Esophagus muscularis mucosa (tissue), 4 donors: ENCODE results near the gene MUC21.

Experiments used
- CTCF ChIP-seq, 3 experiments: fragments of 200-600 bp in 2 of 3; fragments of 450-650 bp in 1 of 3; sonication (generic) in 2 of 3; IDR thresholded peaks; one replicate each; pipeline ENCODE4 v1.5.1; 2017 to 2019; ENCODE audit warnings: antibody characterized with exemption in 3 of 3, mild to moderate bottlenecking in 2 of 3, moderate library complexity in 1 of 3
- EP300 ChIP-seq: sonication (generic); formaldehyde crosslinking; IDR thresholded peaks from one replicate; pipeline ENCODE4 v1.6.1; 2017; ENCODE audit warnings: antibody characterized with exemption
- POLR2A ChIP-seq: fragments of 450-650 bp; IDR thresholded peaks from one replicate; pipeline ENCODE4 v1.6.1; 2017; ENCODE audit warnings: antibody characterized with exemption, moderate library complexity, mild to moderate bottlenecking, low read depth
- POLR2AphosphoS5 ChIP-seq, 2 donors: sonication (generic); formaldehyde crosslinking; IDR thresholded peaks; one replicate each; pipeline ENCODE4 v1.6.1; 2017; ENCODE audit warnings: antibody characterized with exemption in 2 of 2

DNA sequence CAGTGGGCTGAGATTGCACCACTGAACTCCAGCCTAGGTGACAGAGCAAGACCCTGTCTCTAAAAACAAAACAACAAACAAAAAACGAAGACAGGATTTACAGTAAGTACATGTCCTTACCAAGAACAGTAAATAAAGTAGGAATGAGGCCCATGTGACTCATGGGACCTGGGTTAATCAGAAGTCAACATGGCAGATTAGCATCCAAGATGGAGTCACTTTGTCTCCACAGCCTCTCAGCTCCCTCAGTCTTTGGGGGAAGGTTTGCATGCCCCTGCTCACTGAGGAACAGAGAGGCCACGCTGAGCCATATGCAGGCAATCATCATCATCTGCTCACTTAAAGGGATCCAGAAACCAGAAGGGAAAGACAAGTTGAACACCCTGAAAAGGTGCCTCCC, 19.0 kb downstream of the MUC21 start:
- TF ChIP-seq POLR2A (no peak), CTCF (IDR thresholded peaks at IDR 0.05) (no peak), POLR2AphosphoS5 (IDR thresholded peaks at IDR 0.05) (no peak), EP300 (no peak)
